Stimulated activated CD4-positive, alpha-beta T cell treated with anti-CD3 and anti-CD28 coated beads, Interleukin-1b, Interleukin-23, amount 100 ng/mL, for 48 hours (primary cell): Measurements from ENCODE around the gene NEU4.
"Not testable (repeated sequence)": the region's sequence is repeated elsewhere in the genome, so short reads cannot be mapped to it uniquely, and the experiment has no call there.

Experiments
- DNase-seq: peaks from one replicate; pipeline ENCODE4 v3.0.0-alpha.2; 2020

The NEU4 gene, protein sequence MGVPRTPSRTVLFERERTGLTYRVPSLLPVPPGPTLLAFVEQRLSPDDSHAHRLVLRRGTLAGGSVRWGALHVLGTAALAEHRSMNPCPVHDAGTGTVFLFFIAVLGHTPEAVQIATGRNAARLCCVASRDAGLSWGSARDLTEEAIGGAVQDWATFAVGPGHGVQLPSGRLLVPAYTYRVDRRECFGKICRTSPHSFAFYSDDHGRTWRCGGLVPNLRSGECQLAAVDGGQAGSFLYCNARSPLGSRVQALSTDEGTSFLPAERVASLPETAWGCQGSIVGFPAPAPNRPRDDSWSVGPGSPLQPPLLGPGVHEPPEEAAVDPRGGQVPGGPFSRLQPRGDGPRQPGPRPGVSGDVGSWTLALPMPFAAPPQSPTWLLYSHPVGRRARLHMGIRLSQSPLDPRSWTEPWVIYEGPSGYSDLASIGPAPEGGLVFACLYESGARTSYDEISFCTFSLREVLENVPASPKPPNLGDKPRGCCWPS

GRCh38 chr2:241808721-241809382, at the start of gene NEU4:
TSS of gene NEU4 (plus strand) at chr2:241809193. CDS start at chr2:241814485, 5,292 bp downstream.
- DNase-seq: no peak

DNA sequence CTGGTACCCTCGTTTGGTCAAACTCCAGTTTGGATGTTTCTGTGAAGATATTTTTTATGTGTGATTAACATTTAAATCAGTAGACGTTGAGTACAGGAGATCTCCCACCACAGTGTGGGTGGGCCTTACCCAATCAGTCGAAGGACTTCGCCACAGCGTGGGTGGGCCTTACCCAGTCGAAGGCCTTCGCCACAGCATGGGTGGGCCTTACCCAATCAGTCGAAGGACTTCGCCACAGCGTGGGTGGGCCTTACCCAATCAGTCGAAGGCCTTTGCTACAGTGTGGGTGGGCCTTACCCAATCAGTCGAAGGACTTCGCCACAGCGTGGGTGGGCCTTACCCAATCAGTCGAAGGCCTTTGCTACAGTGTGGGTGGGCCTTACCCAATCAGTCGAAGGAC, 49.1 kb upstream of the NEU4 start:
- not testable (repeated sequence) for DNase-seq

- no peak for DNase-seq
Measured at GRCh38 chr2:241760301-241760771, 48.7 kb upstream of the NEU4 start.

GRCh38 chr2:241762321-241762932, 46.6 kb upstream of the NEU4 start:
- no peak for DNase-seq

DNA sequence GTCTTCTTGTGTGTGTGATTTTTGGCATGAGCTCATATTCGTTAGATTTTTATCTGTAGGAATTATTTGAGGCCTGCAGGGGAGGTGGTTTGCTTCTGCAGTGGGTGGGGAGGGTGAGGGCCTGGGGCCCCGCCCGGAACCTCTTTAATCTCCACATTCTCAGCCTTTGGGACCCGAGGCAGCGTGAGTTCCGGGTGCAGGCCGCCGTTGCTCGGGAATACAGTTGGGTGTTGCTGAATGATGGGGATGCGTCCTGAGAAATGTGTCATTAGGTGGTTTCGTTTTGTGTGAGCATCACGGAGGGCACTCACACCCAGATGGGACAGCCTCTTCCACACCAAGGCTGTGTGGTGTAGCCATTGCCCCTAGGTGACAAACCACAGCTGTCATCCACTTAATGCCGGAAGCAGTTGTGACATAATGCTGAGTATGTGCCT, 46.0 kb upstream of the NEU4 start:
- peak; percentile 43 for DNase-seq

DNA sequence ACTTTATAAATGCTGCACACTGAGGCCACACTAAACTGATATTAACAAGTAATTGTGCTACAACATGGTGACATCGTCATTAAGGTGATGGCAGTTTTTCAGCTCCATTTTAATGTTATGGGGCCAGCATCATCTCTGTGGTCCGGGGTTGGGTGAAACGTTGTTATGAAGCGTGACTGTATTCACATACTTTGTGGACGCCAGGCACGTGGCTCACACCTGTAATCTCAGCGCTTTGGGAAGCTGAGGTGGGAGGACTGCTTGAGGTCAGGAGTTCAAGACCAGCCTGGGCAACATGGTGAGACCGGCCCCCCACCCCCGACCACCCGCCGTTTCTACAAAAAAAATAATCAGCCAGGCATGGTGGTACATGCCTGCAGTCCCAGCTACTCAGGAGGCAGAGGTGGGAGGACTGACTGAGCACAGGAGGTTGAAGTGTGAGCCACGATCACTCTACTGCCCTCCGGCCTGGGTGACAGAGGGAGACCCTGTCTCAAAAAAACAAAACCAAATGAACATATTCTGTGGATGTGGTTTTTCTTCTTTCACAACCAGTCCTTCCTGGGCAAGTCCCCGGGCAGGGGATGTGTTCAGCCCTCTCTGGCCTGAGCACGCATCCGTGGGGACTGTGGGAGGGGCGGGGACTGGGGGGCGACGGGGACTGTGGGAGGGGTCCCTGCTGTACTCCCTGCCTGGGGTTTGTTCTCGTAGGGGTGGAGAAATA, 45.3 kb upstream of the NEU4 start:
- no peak for DNase-seq

GRCh38 chr2:241764275-241765241, 44.4 kb upstream of the NEU4 start:
- DNase-seq: no peak

- no peak for DNase-seq
Measured at GRCh38 chr2:241767464-241768250, 41.3 kb upstream of the NEU4 start.

DNA sequence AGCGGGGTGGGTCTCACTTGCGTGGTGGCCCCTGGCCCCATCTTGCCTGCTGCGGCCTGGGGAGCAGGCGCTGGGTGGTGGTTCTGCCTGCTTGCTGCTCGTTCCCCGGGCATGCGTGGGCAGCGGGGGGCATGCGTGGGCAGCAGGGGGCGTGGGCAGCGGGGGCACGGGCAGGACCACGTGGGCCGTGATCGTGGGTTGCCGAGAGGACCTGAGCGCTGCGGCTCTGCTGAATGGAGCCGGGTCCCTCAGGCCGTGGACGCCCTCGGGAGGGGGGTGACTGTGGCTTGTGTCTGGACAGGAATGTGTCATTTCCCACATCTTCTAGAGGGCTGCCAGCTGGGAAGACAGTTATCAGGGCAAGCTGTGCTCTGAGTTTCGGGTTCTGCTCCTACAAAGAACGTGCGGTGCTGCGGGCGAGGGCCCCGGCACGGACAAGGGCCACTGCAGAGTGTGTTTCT, 40.7 kb upstream of the NEU4 start:
- no peak for DNase-seq

GRCh38 chr2:241768850-241769249, 40.1 kb upstream of the NEU4 start:
- no peak for DNase-seq

DNA sequence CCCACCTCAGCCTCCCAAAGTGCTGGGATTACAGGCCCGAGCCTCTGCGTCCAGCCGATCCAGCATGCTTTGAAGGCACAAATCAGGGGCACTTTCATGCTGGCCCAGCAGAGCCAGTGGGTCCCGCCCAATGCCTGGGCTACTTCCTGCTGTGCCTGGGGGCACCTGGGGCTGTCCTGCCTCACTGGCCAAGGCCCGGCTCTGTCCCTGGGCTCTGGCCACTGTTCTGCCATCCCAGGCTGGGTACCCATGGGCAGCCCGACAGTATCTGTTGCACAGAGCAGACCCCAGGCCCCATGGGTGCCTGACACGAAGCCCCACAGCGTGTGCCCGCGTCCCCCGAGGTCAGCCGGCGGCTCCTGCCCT, 39.2 kb upstream of the NEU4 start:
- no peak for DNase-seq

- no peak for DNase-seq
Measured at GRCh38 chr2:241770185-241770935, 38.6 kb upstream of the NEU4 start.

- DNase-seq: no peak
Measured at GRCh38 chr2:241770936-241771285, 38.1 kb upstream of the NEU4 start.

- DNase-seq: no peak
Measured at GRCh38 chr2:241771286-241772062, 37.5 kb upstream of the NEU4 start.

- DNase-seq: peak; percentile 43
Measured at GRCh38 chr2:241772063-241772499, 36.9 kb upstream of the NEU4 start.

GRCh38 chr2:241773511-241774418, 35.2 kb upstream of the NEU4 start:
- no peak for DNase-seq

- DNase-seq: no peak
Measured at GRCh38 chr2:241774419-241775222, 34.4 kb upstream of the NEU4 start.
